GM18507 (cell line): ENCODE measurements around the gene DCBLD1.
A peak's percentile ranks its signal among the peaks of the same experiment; 100 is the strongest.
"Not testable (repeated sequence)": the region's sequence is repeated elsewhere in the genome, so short reads cannot be mapped to it uniquely, and the experiment has no call there.

Source experiments
- DNase-seq: peaks from one replicate; pipeline ENCODE4 v3.0.0; 2011; ENCODE audit warnings: low read depth; ENCODE audit not compliant: insufficient read length; ENCODE audit errors: extremely low spot score
- FAIRE-seq: peaks from 2 replicates; lab custom pipeline; 2011; peaks lifted over from hg19 to GRCh38; lab: Jason Lieb, UNC

DCBLD1 gene

DNA sequence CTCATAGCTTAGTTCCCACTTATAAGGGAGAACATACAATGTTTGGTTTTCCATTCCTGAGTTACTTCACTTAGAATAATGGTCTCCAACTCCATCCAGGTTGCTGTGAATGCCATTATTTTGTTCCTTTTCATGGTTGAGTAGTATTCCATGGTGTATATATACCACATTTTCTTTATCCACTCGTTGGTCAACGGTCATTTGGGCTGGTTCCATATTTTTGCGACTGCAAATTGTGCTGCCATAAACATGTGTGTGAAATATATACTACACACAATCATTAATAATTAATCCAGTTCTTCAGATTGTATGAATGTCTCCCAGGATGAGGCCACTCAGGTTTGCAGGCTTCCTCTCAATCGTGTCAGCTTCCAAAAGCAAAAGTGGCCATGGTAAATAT, 13.9 kb upstream of the DCBLD1 start:
- not testable (repeated sequence) for FAIRE-seq, DNase-seq

DNA sequence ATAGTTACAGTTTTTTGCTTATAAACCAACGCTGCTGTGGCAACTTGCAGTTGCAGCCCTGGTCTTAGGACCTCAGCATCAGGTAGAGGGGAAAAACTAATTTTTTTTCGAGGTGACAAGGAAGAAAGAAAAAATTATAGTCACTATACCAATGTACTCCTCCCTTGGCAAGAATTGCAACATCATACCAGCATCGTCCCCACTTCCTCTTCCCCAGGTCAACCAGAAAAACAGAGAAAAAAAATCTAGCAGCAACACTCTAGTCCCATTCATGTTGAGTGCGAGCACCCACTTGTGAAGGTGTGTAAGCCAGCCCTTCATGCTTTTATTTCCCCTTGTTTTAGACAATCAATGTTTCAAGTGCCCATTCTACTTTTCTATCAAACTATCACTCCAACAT, 13.1 kb upstream of the DCBLD1 start:
- FAIRE-seq = no peak
- DNase-seq = no peak

DNA sequence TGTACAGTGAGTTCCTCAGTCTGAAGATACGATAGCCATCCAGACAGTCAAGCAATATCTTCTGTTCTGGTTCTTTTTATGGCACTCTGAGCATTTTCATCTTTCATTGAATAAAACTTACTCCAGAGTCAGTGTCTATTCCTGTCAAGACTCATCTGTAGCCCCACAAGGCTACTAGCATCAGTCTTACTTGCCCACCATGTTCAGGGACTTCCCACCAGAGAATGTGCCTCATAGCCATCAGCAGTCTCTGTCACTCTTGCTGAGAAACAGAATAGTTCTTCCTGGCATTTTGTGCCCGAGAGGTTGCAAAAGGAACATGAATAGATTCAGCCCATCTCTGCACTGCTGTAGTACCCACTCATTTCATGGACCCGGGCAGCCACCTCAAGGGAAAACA, 12.7 kb upstream of the DCBLD1 start:
- no peak for DNase-seq
- no peak for FAIRE-seq

DNA sequence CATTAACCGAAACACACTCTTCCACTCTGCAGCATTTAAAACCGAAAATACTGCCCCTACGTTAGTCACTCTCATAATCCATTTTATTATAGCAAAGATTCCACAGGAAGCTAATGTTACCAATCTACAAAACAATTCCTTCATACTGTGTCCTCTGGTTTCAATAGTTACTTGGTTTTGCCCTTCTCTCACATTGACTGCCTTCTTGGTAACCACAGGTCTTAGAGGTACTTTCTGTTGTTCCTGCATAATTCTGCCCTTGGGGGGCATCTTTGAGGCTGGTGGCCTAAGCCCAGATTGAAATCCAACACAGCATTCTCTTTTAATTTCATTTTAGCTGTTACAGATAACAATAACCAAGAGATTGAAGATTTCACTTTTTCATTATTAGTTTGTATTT, 9.8 kb upstream of the DCBLD1 start:
- DNase-seq (no peak), FAIRE-seq (no peak)

DNA sequence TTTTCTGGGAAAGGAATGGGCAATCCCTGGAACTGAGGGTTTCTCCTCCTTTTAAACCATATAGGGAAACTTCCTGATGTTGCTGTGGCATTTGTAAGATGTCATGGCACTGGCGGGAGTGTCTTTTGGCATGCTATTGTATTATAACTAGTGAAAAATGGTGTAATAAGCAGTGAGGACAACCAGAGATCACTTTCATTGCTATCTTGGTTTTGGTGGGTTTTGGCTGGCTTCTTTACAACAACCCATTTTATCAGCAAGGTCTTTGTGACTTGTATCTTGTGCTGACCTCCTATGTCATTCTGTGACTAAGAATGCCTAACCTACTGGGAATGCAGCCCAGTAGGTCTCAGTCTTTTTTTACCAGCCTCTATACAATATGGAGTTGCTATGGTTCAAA, 9.1 kb upstream of the DCBLD1 start:
- FAIRE-seq (no peak), DNase-seq (no peak)

DNA sequence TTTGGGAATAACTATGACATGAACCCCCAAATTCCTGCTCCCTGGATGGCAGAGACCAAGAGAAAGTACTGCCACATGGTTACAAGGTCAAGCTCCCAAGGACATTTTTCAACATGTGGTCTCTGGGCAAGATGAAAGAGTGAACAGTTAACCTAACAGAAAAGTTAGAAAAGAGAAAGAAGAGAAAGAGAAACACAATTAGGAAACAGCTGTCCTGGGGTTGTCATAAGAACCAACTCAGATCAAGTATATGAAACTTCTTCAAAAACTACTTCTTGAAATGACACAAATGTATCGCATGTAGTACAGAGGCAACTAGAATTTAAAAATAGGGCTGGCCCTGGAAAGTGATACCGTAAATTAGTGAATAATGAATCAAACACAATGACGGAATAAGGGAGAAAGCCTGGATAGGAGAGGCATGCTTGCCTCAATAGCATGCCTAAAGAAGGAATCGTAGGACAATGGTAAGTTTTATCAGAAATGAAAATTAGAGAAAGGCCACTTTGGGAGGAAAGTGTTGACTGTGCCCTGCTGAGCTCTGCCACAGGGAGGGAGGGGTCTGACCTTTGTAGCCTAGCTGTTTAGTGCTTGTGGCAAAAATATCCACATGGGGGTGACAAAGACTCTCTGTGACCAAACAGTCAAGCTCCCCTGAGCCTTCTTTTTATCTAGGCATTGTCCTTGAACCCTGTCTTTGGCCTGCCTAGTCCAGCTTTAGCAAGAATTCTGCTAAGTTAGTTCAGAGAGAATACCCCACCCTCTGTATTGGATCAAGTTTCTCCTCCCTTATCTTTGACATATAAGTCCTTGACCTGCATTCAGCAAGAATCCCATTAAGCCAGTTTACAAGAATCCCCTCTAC, 4.3 kb upstream of the DCBLD1 start:
- DNase-seq (no peak), FAIRE-seq (peak; percentile 18)

DNA sequence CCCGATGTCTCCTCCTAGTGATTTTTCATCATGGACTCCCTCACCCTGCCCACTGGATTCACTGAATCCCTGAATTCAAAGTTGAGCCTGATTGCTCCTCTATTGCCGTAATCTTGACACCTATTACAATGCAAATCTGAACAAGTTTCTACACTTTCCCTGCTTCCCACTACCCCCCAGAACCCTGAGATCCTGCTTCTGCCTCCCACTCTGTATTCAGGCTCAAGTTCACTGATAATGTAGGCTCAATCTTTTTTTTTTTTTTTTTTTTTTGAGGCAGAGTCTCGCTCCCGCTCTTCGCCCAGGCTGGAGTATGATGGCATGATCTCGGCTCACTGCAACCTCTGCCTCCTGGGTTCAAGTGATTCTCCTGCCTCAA, 3.6 kb upstream of the DCBLD1 start:
- no peak for DNase-seq
- no peak for FAIRE-seq

DNA sequence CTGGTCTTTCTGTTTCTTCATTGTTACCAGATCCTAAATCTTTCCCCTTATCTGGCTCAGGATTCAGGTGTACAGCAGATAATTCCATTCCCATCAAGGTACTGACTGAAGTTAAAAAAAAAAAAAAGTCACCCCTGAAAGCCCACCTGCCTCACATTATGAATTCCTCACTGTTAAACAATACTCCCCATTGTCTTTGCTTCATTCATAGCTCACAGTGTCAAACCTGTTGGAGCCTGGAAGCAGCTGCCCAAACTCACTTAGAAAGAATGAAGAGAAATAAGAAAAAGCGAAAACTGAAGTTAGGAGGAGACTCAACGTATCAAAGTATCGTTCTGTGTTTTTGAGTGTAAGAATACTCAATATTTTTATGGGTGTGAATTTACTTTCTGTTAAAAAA, 1.8 kb upstream of the DCBLD1 start:
- FAIRE-seq (no peak), DNase-seq (no peak)

DNA sequence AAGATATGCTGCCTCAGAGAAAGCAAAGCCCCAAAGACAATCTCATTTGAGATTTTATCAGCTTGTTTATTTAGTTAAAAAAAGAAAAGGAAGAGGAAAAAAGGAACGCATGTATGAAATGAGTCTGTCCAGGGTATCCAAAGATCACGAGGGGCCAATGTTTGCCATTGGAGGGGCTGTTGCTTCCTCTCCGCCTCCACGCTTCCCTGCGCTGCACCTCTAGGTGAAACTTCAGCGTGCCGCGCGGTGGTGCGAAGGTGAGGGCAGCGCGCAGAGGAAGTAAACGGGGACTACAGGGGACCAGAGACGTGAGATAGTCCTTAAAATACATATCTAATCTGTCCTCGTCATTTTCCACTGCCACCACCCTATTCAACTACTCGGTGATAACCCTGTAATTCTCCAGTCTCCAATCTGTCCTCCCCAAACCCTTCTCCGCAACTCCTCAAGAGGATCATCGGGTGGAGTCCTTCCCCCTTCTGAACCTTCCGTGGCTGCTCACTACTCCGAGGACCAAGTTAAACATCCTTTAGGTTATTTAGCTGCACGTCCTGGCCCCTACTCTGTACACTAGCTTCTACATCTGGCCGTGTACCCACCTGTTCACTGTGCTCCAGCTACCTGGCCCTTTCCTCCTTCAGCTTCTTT, 1.1 kb upstream of the DCBLD1 start:
- DNase-seq (no peak), FAIRE-seq (no peak)

DNA sequence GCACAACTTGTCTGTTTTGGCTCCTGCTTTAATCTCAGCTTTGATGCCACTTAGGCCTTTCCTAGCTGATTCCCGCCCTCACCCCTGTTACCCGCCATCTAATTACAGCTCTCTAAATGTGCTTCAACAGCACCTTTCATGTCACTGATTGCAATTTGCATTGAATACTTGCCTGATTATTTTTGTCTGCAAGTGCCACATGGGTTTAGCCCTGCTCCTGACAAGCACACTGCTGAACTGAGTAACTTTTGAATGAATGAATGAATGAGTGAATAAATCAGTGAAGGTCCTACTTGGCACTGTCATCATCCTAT, 591 bp upstream of the DCBLD1 start:
- DNase-seq (no peak), FAIRE-seq (no peak)

DNA sequence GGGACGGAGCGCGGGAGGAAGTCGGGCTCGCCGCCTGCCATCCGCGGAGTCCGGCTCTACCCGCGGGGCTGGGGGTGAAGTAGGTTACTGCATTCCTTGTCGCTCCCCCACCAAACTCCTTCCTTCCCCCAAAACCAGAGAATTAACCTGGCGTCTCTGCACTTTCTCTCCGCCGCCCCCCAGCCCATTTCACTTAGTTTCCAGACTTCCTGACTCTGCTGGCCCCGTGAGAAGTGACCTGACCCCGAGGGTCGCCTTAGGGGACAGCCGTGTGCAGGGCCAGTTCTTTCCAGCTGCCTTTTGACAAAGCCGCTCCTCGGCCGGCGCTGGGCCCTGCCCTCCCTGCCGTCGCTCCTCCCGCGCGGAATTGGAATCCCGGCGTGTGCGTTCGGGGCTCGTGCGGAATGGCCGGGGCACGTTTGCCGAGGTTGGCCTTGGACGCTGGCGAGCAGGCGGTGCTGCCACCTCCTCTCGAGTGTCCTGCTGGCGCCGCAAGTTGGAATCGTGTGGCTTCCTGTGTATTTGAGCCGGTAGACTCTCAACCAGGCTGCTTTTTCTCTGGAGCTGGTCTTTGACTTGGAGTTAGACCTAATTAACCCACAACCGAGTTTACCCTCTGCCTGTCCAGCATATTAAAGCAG, 650 bp downstream of the DCBLD1 start:
- FAIRE-seq = no peak

DNA sequence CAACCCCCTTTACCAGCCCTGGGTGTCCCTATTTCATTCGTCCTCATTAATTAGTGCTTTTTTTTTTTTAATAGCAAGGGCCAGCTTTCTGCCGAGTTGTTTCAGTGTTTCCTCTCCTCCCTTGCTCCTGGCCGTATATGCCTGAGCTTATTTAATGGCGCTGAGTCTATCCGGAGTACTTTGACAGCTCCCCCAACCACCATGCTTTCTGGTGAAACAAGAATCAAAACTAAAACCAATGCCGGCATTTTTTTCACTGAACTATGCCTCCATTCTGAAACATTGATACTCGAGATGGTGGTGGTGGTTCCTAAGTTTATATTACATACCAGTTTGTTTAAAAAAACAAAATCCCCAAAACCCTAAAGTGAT, 1.2 kb downstream of the DCBLD1 start:
- FAIRE-seq (peak; percentile 54), DNase-seq (no peak)

More for the DNA sequence above, 650 bp downstream of the DCBLD1 start:
- no peak for DNase-seq

DNA sequence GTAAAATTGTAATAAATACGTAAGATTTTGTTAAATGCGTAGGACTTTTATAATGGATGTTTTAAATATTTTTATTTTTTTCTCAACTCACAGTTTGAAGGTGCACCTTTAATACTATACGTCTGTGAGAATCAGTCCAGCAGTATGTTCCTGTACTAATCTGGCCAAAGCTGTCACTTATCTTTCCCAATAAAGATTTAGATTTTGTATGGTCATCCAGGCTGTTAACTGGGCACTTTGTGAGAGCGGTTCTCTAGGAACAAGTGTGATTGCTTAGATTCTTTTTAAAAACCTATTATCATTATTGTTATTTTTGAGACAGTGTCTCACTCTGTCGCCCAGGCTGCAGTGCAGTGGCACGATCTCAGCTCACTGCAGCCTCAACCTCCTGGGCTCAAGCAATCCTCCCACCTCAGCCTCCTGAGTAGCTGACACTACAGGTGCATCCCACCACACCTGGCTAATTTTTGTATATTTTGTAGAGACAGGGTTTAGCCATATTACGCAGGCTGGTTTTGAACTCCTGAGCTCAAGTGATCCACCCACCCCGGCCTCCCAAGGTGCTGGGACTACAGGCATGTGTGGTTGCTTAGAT, 1.7 kb downstream of the DCBLD1 start:
- FAIRE-seq (no peak), DNase-seq (no peak)

DNA sequence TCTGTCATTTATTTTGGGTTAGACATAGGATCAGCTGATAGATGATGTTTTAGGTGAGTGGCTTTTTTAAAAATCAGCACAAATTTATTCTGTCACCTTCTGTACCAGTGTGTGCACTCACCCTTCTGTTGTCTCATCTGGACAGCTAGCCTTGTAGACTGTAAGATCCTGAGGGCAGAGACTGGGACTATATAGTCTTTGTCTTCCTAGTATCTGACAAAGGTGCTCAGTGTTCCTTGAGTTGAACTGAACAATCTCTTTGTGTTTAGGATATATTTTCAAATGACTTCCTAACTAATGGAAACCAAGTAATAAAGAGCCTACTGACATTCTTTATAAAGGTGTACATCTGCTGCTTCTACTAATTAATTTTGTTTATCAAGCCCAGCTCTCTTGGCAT, 3.0 kb downstream of the DCBLD1 start:
- DNase-seq (no peak), FAIRE-seq (no peak)

DNA sequence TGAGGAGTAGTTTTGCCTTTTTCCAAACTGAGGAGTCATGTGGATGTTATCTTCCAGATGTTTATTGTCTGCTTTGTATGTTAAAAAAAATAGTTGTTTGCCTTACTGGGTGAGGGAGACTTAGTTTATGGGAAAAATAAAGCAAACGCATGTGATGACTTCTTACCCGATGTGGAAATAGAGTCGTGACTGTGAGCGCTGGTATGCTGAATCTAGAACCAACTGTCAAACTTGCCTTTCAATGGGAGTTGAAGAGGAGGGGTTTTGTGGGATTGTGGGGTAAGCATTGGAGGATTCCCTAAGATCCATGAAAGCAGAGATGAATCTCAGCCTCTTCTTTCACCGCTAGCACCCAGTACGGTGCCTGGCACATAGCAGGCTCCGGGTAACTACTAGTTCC, 5.3 kb downstream of the DCBLD1 start:
- FAIRE-seq (no peak), DNase-seq (no peak)

DNA sequence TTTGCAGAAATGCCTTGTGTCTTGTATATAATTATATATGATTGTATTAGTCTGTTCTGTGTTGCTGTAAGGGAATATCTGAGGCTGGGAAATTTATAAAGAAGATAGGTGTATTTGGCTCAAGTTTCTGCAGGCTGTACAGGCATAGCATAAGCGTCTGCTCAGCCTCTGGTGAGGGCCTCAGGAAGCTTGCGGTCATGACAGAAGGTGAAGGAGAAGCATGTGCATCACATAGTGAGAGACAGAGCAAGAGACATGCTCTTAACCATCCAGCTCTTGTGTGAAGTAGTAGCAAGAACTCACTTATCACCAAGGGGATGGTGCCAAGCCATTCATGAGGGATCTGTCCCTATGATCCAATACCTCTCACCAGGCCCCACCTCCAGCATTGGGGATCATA, 6.5 kb downstream of the DCBLD1 start:
- FAIRE-seq (no peak), DNase-seq (no peak)

DNA sequence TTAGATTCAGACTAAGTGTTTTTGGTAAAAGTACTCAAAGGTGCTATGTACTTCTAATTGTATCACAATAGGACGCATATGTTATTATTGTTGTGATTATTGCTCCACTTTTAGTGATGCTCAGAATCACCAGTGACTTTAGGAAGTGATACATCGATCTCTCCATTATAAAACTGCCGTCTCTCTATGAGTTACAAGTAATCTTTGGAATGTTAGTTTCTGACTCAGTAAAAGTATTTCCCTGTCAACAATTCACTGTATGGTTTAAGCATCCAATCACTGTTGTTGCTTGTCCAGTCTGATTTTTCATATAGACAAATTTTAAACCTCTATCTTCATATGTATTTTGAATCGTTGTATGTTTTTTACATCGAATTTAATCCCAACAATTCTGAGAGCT, 9.4 kb downstream of the DCBLD1 start:
- FAIRE-seq = peak; percentile 9
- no peak for DNase-seq

DNA sequence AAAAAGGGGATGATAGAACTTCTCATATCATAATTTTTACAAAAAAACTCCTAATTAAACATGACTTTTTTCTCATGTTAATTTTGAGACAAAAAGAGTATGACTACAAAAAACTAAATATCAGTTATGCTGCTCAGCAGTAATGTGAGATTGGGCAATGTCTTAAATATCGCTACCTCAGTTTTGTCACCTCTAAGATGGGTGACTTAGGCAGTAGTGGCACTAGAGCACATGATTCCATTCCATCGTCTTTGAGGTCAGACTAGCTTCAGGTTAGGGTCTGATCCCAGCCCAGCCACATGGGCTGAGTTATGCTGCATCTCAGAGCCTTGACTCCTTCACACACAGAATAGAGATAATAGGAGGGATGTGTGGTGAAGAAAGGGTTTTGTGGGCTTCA, 11.0 kb downstream of the DCBLD1 start:
- FAIRE-seq (no peak), DNase-seq (no peak)

DNA sequence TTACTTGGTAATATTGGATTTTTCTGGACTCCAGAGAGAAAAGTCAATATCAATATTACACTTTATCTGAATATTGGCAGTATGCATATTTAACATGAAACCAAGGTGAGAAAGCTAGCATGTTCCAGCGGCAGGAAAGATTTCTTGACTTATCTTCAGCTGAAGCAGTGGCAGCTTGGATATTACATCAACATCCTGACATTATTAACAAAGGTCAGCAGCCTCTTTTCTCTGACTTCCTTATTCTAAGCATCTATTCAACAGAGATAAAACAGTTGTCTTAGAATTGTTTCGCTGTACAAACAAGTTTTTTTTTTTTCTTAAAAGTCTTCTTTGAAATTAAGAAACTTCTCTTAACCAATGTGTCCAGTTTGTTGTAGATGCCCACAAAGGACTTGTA, 11.8 kb downstream of the DCBLD1 start:
- no peak for FAIRE-seq
- DNase-seq = no peak

DNA sequence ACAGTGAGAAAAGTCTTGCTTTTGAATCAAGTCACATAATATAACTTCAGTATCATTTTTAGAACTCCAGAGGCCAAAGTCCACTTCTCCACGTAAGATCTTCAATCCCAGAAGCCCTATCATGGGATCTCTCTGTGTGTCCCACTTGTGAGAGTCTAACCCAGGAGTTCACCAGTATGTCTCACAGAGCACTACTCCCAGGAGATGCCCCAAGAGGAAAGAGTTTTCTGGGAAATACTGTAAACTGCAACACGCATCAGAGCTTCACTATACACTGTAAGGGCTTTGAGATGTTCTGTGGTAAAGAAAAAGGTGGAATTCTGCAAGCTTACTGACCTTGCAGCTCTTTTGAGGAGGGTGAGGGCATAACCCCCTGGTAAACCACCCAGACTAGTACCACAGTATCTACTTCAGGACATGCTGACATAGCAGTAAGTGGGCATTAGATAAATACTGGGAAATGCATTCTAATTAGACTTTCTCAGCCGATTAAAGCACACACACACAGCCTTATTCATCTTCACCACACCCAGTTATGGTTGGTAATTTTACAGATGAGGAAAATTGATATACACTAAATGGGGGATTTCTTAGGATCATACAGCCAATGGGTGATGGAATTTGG, 12.3 kb downstream of the DCBLD1 start:
- FAIRE-seq (peak; percentile 18), DNase-seq (no peak)
